ENCODE data around the gene RRH. TPM values are rescaled to one million over a fixed set of nuclear protein-coding genes. Genes with fewer than 3 reads are reported as not detected.

RRH gene
- total RNA-seq, 1 donor from 2014 or later, result 0.19 TPM

DNA sequence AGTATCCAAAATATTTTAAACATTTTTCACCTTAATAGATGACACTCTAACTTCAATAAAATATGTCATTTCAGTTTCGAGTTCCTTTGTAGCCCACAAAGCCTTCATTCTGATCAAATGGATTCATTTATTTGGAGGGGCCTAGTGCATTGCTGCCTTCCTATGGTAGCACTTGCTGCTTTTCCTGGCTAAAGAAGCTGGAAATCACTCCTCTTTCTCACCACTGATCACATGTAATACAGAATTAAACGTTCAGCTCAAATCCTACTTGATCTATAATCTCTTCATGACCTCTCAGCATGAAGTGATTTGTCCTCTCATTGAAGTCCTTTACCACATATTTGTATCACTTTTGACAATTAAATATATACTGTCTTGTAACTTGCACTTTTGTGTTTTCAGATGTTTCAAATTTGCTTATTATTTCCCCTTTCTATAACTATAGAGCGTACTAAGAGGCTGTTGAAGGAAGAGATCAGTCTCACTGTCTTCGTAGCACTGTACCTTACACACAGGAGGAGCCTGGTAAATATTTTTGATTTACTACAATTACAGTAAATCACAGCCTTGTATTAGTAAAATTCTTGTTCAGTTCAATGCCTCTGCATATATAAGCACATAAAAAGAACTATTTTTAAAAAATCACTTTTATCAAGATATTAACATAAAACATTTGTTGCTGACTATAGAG, 26.5 kb upstream of the RRH start:
- TF ChIP-seq, protein P1, sequence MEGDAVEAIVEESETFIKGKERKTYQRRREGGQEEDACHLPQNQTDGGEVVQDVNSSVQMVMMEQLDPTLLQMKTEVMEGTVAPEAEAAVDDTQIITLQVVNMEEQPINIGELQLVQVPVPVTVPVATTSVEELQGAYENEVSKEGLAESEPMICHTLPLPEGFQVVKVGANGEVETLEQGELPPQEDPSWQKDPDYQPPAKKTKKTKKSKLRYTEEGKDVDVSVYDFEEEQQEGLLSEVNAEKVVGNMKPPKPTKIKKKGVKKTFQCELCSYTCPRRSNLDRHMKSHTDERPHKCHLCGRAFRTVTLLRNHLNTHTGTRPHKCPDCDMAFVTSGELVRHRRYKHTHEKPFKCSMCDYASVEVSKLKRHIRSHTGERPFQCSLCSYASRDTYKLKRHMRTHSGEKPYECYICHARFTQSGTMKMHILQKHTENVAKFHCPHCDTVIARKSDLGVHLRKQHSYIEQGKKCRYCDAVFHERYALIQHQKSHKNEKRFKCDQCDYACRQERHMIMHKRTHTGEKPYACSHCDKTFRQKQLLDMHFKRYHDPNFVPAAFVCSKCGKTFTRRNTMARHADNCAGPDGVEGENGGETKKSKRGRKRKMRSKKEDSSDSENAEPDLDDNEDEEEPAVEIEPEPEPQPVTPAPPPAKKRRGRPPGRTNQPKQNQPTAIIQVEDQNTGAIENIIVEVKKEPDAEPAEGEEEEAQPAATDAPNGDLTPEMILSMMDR (IDR thresholded peaks at IDR 0.05; ENCODE audit: borderline replicate concordance), result no peak
- DNase-seq, result no peak
- Histone ChIP-seq H3K36me3 (no peaks in the 10 kb centered on the region), H3K27ac (replicated peaks) (peak overlapping the region; percentile 75), H3K4me3 (peak overlapping the region; percentile 61), H3K9me3 (replicated peaks) (peaks cover 18% of the 10 kb centered on the region), H3K27me3 (ENCODE audit: low read depth) (no peaks in the 10 kb centered on the region), H3K4me1 (peaks cover 5% of the 10 kb centered on the region)
- intact Hi-C loops (cut with micrococcal nuclease), result no loop called here

DNA sequence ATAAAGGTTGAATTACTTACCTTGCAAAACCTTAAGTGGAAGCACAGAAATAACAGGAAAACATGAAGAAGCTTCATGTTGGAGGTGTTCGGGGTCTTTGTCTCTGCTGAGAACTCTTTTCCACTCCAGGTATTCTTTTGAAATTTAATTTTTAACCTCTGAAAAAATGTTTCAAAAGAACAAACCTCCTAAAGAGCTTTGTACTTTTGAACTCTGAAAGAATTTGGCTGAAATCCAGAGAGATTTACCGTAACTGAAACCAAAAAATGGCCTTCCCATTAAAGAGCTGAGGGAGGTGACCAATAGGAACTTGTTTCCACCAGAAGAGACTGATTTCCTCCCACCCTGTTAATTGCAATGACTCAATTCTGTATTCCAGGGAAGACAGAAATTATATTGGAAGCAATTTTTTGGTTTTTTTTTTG, 25.9 kb upstream of the RRH start, which contains the start of gene CFI:
Gene CFI (minus strand): TSS at position 105 of the 425 bp plus-strand sequence. CDS start 28 bp downstream, at position 77.
- intact Hi-C loops (cut with micrococcal nuclease), result no loop called here
- Histone ChIP-seq H3K4me3 (peak within 1 kb of the TSS; percentile 61), H3K27ac (replicated peaks) (peak within 1 kb of the TSS; percentile 75), H3K9me3 (replicated peaks) (peaks cover 12% of the 10 kb centered on the region), H3K36me3 (no peaks in the 10 kb centered on the region), H3K4me1 (peaks cover 5% of the 10 kb centered on the region), H3K27me3 (ENCODE audit: low read depth) (no peaks in the 10 kb centered on the region)
- TF ChIP-seq, protein P1 (IDR thresholded peaks at IDR 0.05; ENCODE audit: borderline replicate concordance), result no peak
- DNase-seq, result no peak

GRCh38 chr4:109803924-109804571, 23.7 kb upstream of the RRH start:
- no peak for DNase-seq
- Histone ChIP-seq H3K27ac (replicated peaks) (no peak overlapping the region), H3K9me3 (replicated peaks) (no peaks in the 10 kb centered on the region), H3K4me3 (no peak overlapping the region), H3K27me3 (ENCODE audit: low read depth) (no peaks in the 10 kb centered on the region), H3K36me3 (no peaks in the 10 kb centered on the region), H3K4me1 (peaks cover 5% of the 10 kb centered on the region)
- TF ChIP-seq, protein P1 (IDR thresholded peaks at IDR 0.05; ENCODE audit: borderline replicate concordance), result peak; percentile 56
- intact Hi-C loops (cut with micrococcal nuclease), result no loop called here

- Histone ChIP-seq H3K4me3 (no peak overlapping the region), H3K4me1 (peaks cover 4% of the 10 kb centered on the region), H3K36me3 (no peaks in the 10 kb centered on the region), H3K27me3 (ENCODE audit: low read depth) (no peaks in the 10 kb centered on the region), H3K27ac (replicated peaks) (no peak overlapping the region), H3K9me3 (replicated peaks) (no peaks in the 10 kb centered on the region)
- intact Hi-C loops (cut with micrococcal nuclease), result no loop called here
- TF ChIP-seq, protein P1 (IDR thresholded peaks at IDR 0.05; ENCODE audit: borderline replicate concordance), result no peak
- DNase-seq, result no peak
These were observed 18.1 kb upstream of the RRH start for GRCh38 chr4:109809655-109810054.

DNA sequence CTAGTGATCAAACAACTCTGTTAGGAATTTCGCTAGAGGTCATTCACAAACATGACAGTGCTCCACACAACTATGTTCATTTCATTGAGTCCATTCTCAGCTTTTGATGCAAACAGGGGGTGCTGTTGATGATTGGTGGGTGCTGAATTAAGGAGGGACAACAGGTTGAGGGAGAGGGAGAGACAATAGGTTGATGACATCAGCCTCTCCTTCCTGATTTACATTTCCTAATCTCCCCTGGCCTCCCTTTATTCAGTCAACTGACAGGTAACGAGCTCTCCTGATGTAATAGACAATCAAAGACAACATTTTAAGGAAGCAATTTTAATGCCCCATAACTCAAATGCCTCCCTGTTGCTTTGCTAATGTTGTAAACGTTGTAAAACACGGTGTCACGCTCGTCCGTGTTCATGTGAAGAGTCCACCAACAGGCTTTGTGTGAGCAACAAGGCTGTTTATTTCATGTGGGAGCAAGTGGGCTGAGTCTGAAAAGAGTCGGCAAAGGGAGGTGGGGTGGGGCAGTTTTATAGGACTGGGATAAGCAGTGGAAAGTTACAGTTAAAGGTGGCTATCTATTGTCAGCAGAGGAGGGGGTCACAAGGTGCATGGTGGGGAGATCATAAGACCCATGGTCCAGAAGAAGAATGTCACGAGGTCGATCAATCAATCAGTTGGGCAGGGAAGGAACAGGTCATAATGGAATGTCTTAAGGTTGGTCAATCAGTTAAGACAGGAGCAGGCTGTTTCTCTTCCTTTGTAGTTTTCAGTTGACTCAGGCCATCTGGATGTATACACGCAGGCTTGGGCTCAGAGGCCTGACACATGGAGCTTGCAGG, 17.0 kb upstream of the RRH start:
- no peak for DNase-seq
- Histone ChIP-seq H3K27me3 (ENCODE audit: low read depth) (no peaks in the 10 kb centered on the region), H3K36me3 (no peaks in the 10 kb centered on the region), H3K27ac (replicated peaks) (no peak overlapping the region), H3K4me1 (peaks cover 15% of the 10 kb centered on the region), H3K9me3 (replicated peaks) (no peaks in the 10 kb centered on the region), H3K4me3 (no peak overlapping the region)
- intact Hi-C loops (cut with micrococcal nuclease), result no loop called here
- TF ChIP-seq, protein P1 (IDR thresholded peaks at IDR 0.05; ENCODE audit: borderline replicate concordance), result no peak
